H1 (cell line): ENCODE data around the gene TXNDC11. TPM values are rescaled to one million over a fixed set of nuclear protein-coding genes. Genes with fewer than 3 reads are reported as not detected.

Experiments used
- CTCF ChIA-PET: fragments of 300-600 bp; sonication (Branson Sonifier 250); formaldehyde crosslinking; loops from one replicate; lab custom pipeline; 2021; ENCODE audit not compliant: partially characterized antibody; lab: Charles Lee
- POLR2A ChIA-PET: fragments of 300-600 bp; sonication (Branson Sonifier 250); formaldehyde crosslinking; loops from one replicate; lab custom pipeline; 2021; ENCODE audit warnings: inconsistent platforms; ENCODE audit not compliant: partially characterized antibody; lab: Charles Lee
- DNase-seq, 2 experiments: peaks; one replicate each; pipeline versions ENCODE4 v3.0.0 to v3.0.0-alpha.2; 2010 to 2022; ENCODE audit warnings: low spot score in 2 of 2, low read depth in 1 of 2, mixed read lengths in 1 of 2
- FAIRE-seq: peaks from 2 replicates; lab custom pipeline; 2011; peaks lifted over from hg19 to GRCh38; lab: Jason Lieb, UNC
- H2AFZ ChIP-seq: 2 replicates; pipeline ENCODE4 v1.8.1; 2012; ENCODE audit warnings: low read length, inconsistent platforms
- H2AK5ac ChIP-seq: 2 replicates; pipeline ENCODE4 v1.6.1; 2013; ENCODE audit warnings: low read depth, low read length
- H2BK120ac ChIP-seq: replicated peaks from 2 replicates; pipeline ENCODE3; 2013; ENCODE audit warnings: low read depth, low read length, inconsistent platforms
- H2BK12ac ChIP-seq: 2 replicates; pipeline ENCODE4 v1.6.1; 2013; ENCODE audit warnings: low read depth, low read length
- H2BK15ac ChIP-seq: 2 replicates; pipeline ENCODE4 v1.6.1; 2013; ENCODE audit warnings: low read length
- H2BK20ac ChIP-seq: 2 replicates; pipeline ENCODE4 v1.6.1; 2013; ENCODE audit warnings: low read length
- H2BK5ac ChIP-seq: 2 replicates; pipeline ENCODE4 v1.6.1; 2013; ENCODE audit warnings: low read depth, low read length
- H3K14ac ChIP-seq: 2 replicates; pipeline ENCODE4 v1.6.1; 2013; ENCODE audit warnings: inconsistent platforms; ENCODE audit not compliant: insufficient read length
- H3K18ac ChIP-seq: 2 replicates; pipeline ENCODE4 v1.6.1; 2013; ENCODE audit warnings: low read length; ENCODE audit errors: extremely low read depth
- H3K23ac ChIP-seq: 2 replicates; pipeline ENCODE4 v1.6.1; 2013; ENCODE audit warnings: inconsistent platforms; ENCODE audit not compliant: insufficient read length
- H3K23me2 ChIP-seq: 2 replicates; pipeline ENCODE4 v1.6.1; 2013; ENCODE audit warnings: low read depth, low read length
- H3K27ac ChIP-seq: 2 replicates; pipeline ENCODE4 v1.6.1; 2011; ENCODE audit warnings: low read depth, low read length, inconsistent platforms
- H3K27me3 ChIP-seq, 4 experiments: replicated peaks in 1 of 4; 1 replicate in 1 of 4; 2 replicates in 3 of 4; pipeline versions ENCODE4 v1.6.1 to v1.8.1; 2011 to 2013; ENCODE audit warnings: low read length in 3 of 4, mild to moderate bottlenecking in 3 of 4, inconsistent platforms in 2 of 4, mixed read lengths in 2 of 4, moderate library complexity in 1 of 4; ENCODE audit not compliant: control insufficient read depth in 3 of 4, insufficient read depth in 3 of 4; ENCODE audit errors: extremely low read depth in 1 of 4
- H3K36me3 ChIP-seq, 4 experiments: 2 replicates each; pipeline versions ENCODE4 v1.6.1 to v1.8.1; 2011 to 2013; ENCODE audit warnings: mild to moderate bottlenecking in 4 of 4, low read length in 3 of 4, moderate library complexity in 2 of 4, control low read depth in 1 of 4, inconsistent platforms in 1 of 4; ENCODE audit not compliant: insufficient read depth in 4 of 4, control insufficient read depth in 2 of 4
- H3K4ac ChIP-seq: replicated peaks from 2 replicates; pipeline ENCODE3; 2013; ENCODE audit warnings: low read length, low read depth, mixed read lengths, inconsistent platforms; ENCODE audit not compliant: insufficient read length
- H3K4me1 ChIP-seq, 4 experiments: replicated peaks in 1 of 4; 1 replicate in 1 of 4; 2 replicates in 3 of 4; pipeline versions ENCODE4 v1.6.1 to v1.8.1; 2011 to 2013; ENCODE audit warnings: low read length in 3 of 4, inconsistent platforms in 2 of 4, mixed read lengths in 1 of 4; ENCODE audit not compliant: insufficient read depth in 4 of 4, control insufficient read depth in 3 of 4
- H3K4me2 ChIP-seq, 2 experiments: 2 replicates each; pipeline versions ENCODE4 v1.6.1 to v1.8.1; 2011 to 2013; ENCODE audit warnings: low read depth in 2 of 2, low read length in 2 of 2, control low read depth in 1 of 2, inconsistent platforms in 1 of 2, mild to moderate bottlenecking in 1 of 2; ENCODE audit not compliant: insufficient read depth in 1 of 2
- H3K4me3 ChIP-seq, 4 experiments: fragments of 200-600, 300-600 bp in 1 of 4; sonication (generic), shearing (Covaris generic), sonication (Bioruptor Twin) in 1 of 4; 2 replicates each; pipeline versions ENCODE4 v1.5.1 to v1.8.1; 2011 to 2016; ENCODE audit warnings: low read length in 4 of 4, low read depth in 3 of 4, control low read depth in 2 of 4, inconsistent platforms in 2 of 4, mild to moderate bottlenecking in 2 of 4, mixed read lengths in 1 of 4, moderate library complexity in 1 of 4; ENCODE audit not compliant: insufficient read depth in 2 of 4; ENCODE audit errors: extremely low read depth in 1 of 4
- H3K56ac ChIP-seq: replicated peaks from 2 replicates; pipeline ENCODE3; 2013; ENCODE audit warnings: low read depth, mild to moderate bottlenecking, mixed read lengths, low read length, inconsistent platforms; ENCODE audit not compliant: insufficient read length
- H3K79me1 ChIP-seq: 2 replicates; pipeline ENCODE4 v1.6.1; 2013; ENCODE audit warnings: low read depth, low read length, control low read depth
- H3K79me2 ChIP-seq, 2 experiments: 2 replicates each; pipeline versions ENCODE4 v1.6.1 to v1.8.1; 2012 to 2013; ENCODE audit warnings: low read length in 2 of 2, mild to moderate bottlenecking in 2 of 2, inconsistent platforms in 1 of 2; ENCODE audit not compliant: insufficient read depth in 2 of 2, control insufficient read depth in 1 of 2
- H3K9ac ChIP-seq, 4 experiments: replicated peaks in 1 of 4; 1 replicate in 1 of 4; 2 replicates in 3 of 4; pipeline versions ENCODE4 v1.6.1 to v1.8.1; 2011 to 2013; ENCODE audit warnings: low read depth in 3 of 4, low read length in 3 of 4, control low read depth in 2 of 4, mild to moderate bottlenecking in 2 of 4, moderate library complexity in 2 of 4, inconsistent platforms in 1 of 4; ENCODE audit errors: extremely low read depth in 1 of 4
- H3K9me3 ChIP-seq, 2 experiments: 2 replicates each; pipeline versions ENCODE4 v1.6.1 to v1.8.1; 2012 to 2013; ENCODE audit warnings: mild to moderate bottlenecking in 2 of 2, moderate library complexity in 2 of 2, control low read depth in 1 of 2, inconsistent platforms in 1 of 2, low read depth in 1 of 2, low read length in 1 of 2, mixed read lengths in 1 of 2; ENCODE audit not compliant: insufficient read depth in 2 of 2
- H4K20me1 ChIP-seq, 2 experiments: replicated peaks in 1 of 2; 2 replicates each; pipeline versions ENCODE3 to v1.8.1; 2011 to 2013; ENCODE audit warnings: inconsistent platforms in 2 of 2, low read length in 2 of 2, mild to moderate bottlenecking in 1 of 2; ENCODE audit not compliant: insufficient read depth in 2 of 2, control insufficient read depth in 1 of 2
- H4K5ac ChIP-seq: 2 replicates; pipeline ENCODE4 v1.6.1; 2013; ENCODE audit warnings: low read length, low read depth, mixed read lengths, inconsistent platforms; ENCODE audit not compliant: insufficient read length
- H4K8ac ChIP-seq: 2 replicates; pipeline ENCODE4 v1.8.0; 2013; ENCODE audit warnings: mild to moderate bottlenecking, moderate library complexity, low read length, inconsistent platforms; ENCODE audit not compliant: insufficient read depth; ENCODE audit errors: extremely low read depth
- H4K91ac ChIP-seq: replicated peaks from 2 replicates; pipeline ENCODE3; 2013; ENCODE audit warnings: low read length, mixed read lengths, inconsistent platforms; ENCODE audit not compliant: insufficient read length
- EZH2 ChIP-seq: fragments of 200-600 bp; sonication (generic); IDR thresholded peaks from 2 replicates; pipeline ENCODE4 v1.7.1; 2012; ENCODE audit warnings: low read depth, mild to moderate bottlenecking, moderate library complexity, low read length, inconsistent platforms; ENCODE audit not compliant: severe bottlenecking
- GABPA ChIP-seq: IDR thresholded peaks from 2 replicates; pipeline ENCODE4 v1.6.1; 2011; ENCODE audit warnings: mild to moderate bottlenecking, low read length, moderate library complexity, borderline replicate concordance; ENCODE audit not compliant: insufficient read depth
- JUN ChIP-seq: IDR thresholded peaks from 2 replicates; pipeline ENCODE4 v1.6.1; 2011; ENCODE audit warnings: low read depth, mild to moderate bottlenecking, improper control_type of control experiment, low read length
- KDM1A ChIP-seq: fragments of 200-600, 300-600 bp; sonication (generic); IDR thresholded peaks from 2 replicates; pipeline ENCODE4 v1.7.1; 2016; ENCODE audit warnings: mild to moderate bottlenecking, low read length, borderline replicate concordance
- PHF8 ChIP-seq: fragments of 200-600 bp; sonication (generic); conservative IDR thresholded peaks from 2 replicates; pipeline ENCODE4 v1.7.1; 2012; ENCODE audit warnings: low read depth, mild to moderate bottlenecking, inconsistent platforms, low read length, moderate library complexity
- RNF2 ChIP-seq: fragments of 200-900, 300-1000 bp; sonication (generic); IDR thresholded peaks from 2 replicates; pipeline ENCODE4 v1.7.1; 2016; ENCODE audit warnings: borderline replicate concordance, low read depth, mild to moderate bottlenecking, antibody characterized with exemption, low read length; ENCODE audit not compliant: poor library complexity, severe bottlenecking; ENCODE audit errors: missing control alignments
- SIN3A ChIP-seq, 2 experiments: IDR thresholded peaks in 1 of 2; conservative IDR thresholded peaks in 1 of 2; 2 replicates each; pipeline ENCODE4 v1.6.1; 2011 to 2012; ENCODE audit warnings: low read length in 2 of 2, improper control_type of control experiment in 1 of 2, low read depth in 1 of 2, mild to moderate bottlenecking in 1 of 2
- TEAD4 ChIP-seq: IDR thresholded peaks from 2 replicates; pipeline ENCODE4 v1.6.1; 2012; ENCODE audit warnings: low read depth, low read length, inconsistent platforms, mixed read lengths
- WGBS, 2 experiments: shearing (Covaris generic) in 1 of 2; methylation state at CpG; one replicate each; pipeline versions ENCODE4 v1.1.6 to v1.1.7; 2013 to 2015; ENCODE audit warnings: low lambda C conversion rate in 2 of 2, mixed read lengths in 2 of 2, inconsistent platforms in 1 of 2, low coverage in 1 of 2, missing lambda C conversion rate in 1 of 2; ENCODE audit not compliant: insufficient replicate concordance in 2 of 2, insufficient coverage in 1 of 2, insufficient read length in 1 of 2; ENCODE audit errors: extremely low coverage in 1 of 2, missing lambda C conversion rate in 1 of 2; 5-methylcytosine and 5-hydroxymethylcytosine counted together
- polyA plus RNA-seq, 7 experiments: library from polyadenylated mRNA; depleted of rRNA in 3 of 7; stranded (reverse) in 5 of 7; unstranded in 2 of 7; fragments of >200 nt in 5 of 7; fragments of 200-250 nt in 2 of 7; gene quantifications; 1 replicate in 5 of 7; 2 replicates in 1 of 7; 4 replicates in 1 of 7; pipeline versions ENCODE4 v1.2.1 to v1.2.3, GENCODE V29; 2011 to 2013; ENCODE audit warnings: missing spikeins in 2 of 7, mixed read lengths in 2 of 7
- total RNA-seq: library from RNA; stranded (reverse); fragmentation: NEBNext Ultra II Directional; extraction: Animal tissue kit (Norgen Biotek cat#: 25700); gene quantifications from 2 replicates; pipeline ENCODE4 v1.2.1, GENCODE V29; 2021
- TF ChIP-seq, protein P1 (sequence below): IDR thresholded peaks from 2 replicates; pipeline ENCODE4 v1.6.1; 2012; ENCODE audit warnings: inconsistent platforms

The TXNDC11 gene
- total and polyA plus RNA-seq, 2 of the 8 experiments (the other 6 are each of a cell fraction or from before 2014, with no cell fraction given): 13.5 to 13.8 TPM

DNA sequence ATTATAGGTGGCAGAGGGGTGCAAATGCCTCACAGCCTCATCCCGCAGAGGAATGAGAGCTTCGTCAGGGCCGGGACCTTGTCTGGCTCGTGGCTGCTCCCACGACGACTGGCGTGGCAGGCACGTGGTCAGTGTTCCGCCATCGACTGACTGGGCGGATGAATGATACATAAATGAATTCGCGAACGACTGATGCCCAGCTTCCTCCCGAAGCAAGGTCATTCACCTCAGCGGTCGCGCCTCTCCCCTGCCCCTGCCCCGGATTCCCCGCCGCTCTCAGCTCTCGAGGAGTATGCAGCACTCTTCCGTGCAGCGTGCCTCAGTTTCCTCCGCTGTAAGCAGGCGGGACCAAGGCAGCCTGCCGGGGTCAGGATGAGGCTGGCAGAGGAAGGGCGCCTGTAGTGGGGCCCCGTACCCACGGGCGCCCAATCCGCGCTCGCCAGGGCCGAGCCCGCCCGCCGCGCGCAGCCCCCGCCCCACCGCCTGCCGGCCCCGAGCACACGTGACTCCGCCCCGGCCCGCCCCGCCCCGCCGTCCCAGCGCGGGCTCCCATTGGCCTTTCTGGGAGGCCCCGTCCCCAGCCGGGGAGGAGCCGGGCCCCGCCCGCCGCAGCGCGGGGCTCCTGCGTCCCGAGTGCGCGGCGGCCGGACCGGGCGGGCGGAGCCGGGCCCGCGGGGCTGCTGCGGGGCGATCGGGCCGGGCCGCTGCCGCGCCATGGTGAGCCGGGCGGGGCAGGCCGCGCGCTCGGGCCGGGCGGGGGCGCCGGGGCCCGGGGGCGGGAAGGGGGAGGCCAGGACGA, 74.6 kb downstream of the TXNDC11 start, which contains the start of gene SNN:
SNN (plus strand) TSS at position 632 of the 799 bp plus-strand sequence. CDS start 7,605 bp downstream, outside the sequence.
- Histone ChIP-seq H3K18ac (peak within 1 kb of the TSS; percentile 95), H3K56ac (peak within 1 kb of the TSS; percentile 88), H3K9ac (peak within 1 kb of the TSS; percentile 46 to 72 (median 66); a peak in 6 of 7 replicates), H2BK20ac (peak within 1 kb of the TSS; percentile 32; the same call in 1 of the 2 replicates), H3K23me2 (peaks cover 5% of the 10 kb centered on the region; the same call in 1 of the 2 replicates), H3K27me3 (peaks cover 0 to 4% (median 0%) of the 10 kb centered on the region in 4 experiments; a peak in 1 of 7 replicates), H3K27ac (no peak within 1 kb of the TSS), H3K9me3 (no peaks in the 10 kb centered on the region), H3K36me3 (no peaks in the 10 kb centered on the region), H4K20me1 (peaks cover 22 to 36% of the 10 kb centered on the region in 2 experiments), H3K4me2 (peak within 1 kb of the TSS; percentile 73 to 83), H3K14ac (no peak within 1 kb of the TSS), H4K8ac (peak within 1 kb of the TSS; percentile 91), H3K79me2 (peaks cover 14 to 43% of the 10 kb centered on the region in 2 experiments), H3K4me3 (peak within 1 kb of the TSS; percentile 67 to 78 (median 71)), H4K5ac (peak within 1 kb of the TSS; percentile 87), H3K4ac (peak within 1 kb of the TSS; percentile 96), H3K4me1 (peaks cover 5 to 38% (median 28%) of the 10 kb centered on the region in 4 experiments), H3K79me1 (peaks cover 25% of the 10 kb centered on the region), H3K23ac (no peak within 1 kb of the TSS), H2AK5ac (peak within 1 kb of the TSS; percentile 90; the same call in 1 of the 2 replicates), H2BK12ac (peak within 1 kb of the TSS; percentile 87; the same call in 1 of the 2 replicates), H4K91ac (peak within 1 kb of the TSS; percentile 98), H2BK120ac (peak within 1 kb of the TSS; percentile 55), H2AFZ (no peak within 1 kb of the TSS), H2BK5ac (peak within 1 kb of the TSS; percentile 83; the same call in 1 of the 2 replicates), H2BK15ac (peak within 1 kb of the TSS; percentile 99; the same call in 1 of the 2 replicates)
- CTCF ChIA-PET: interaction anchor here (0.7 to 4.3 kb wide), 7 partner anchors 26 to 267 kb away, joined by 3 to 23 read pairs (median 3); no protein-coding TSS in a partner anchor
- WGBS, 2 experiments: 37% methylated on average over 24 of the region's 93 CpGs; no CpG with 5 or more reads in 1 of the 2 experiments
- POLR2A ChIA-PET: interaction anchor here (0.6 to 4.0 kb wide), 18 partner anchors 9 to 270 kb away, joined by 3 to 23 read pairs (median 4); partner anchors contain the start of gene LITAF
- DNase-seq: peak in 1 of 2 experiments; percentile 86
- FAIRE-seq: no peak
- no peak for TF ChIP-seq EZH2
- TF ChIP-seq RNF2: no peak
- TF ChIP-seq GABPA: no peak
- no peak for TF ChIP-seq TEAD4
- peak; percentile 29; the same call in 1 of the 2 replicates for TF ChIP-seq PHF8
- TF ChIP-seq JUN: no peak
- TF ChIP-seq, protein P1, sequence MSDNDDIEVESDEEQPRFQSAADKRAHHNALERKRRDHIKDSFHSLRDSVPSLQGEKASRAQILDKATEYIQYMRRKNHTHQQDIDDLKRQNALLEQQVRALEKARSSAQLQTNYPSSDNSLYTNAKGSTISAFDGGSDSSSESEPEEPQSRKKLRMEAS: peak; percentile 86
- TF ChIP-seq KDM1A: peak; percentile 76; the same call in 1 of the 2 replicates
- no peak for TF ChIP-seq SIN3A (conservative IDR thresholded peaks at IDR 0.05 in 1 of 2, IDR thresholded peaks at IDR 0.05 in 1 of 2; ENCODE audit: low read depth in 1 of 2, low read length in 2 of 2)
